ENCODE data around the gene MZF1.

The MZF1 gene

DNA sequence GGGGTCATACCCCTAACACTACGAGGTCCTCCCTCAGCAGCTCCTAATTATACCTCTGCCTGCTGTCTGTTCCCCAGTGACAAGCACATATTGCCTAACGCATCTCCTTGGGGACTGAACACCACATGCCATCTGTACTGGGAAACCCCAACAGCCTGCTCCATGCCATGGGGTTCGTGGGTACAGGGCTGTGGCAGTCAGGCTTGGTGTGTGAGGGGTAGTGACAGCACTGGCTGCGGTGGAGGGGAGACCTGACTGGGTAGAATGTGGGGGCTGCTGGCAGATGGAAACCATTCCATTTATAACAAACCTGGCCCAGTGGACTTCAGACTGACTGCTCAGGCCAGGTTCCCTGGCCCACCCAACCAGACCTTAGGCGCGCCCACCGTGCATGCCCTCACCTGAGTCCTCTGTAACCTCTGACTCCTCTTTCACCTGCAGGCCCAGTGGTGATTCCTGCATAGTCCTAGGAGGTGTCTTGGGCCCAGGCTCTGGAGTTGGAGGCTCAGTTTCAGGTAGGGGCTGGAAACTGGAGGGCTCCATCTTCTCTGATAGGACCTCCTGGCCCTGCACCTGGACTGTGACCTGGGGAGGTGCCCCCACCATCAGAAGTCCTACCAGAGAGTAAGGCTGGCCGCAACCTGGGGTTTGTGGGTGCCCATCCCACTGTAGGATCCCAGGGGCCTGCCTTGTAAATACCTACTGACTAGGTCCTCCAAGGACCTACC, 3.0 kb downstream of the MZF1 start:
- no peak for DNase-seq

DNA sequence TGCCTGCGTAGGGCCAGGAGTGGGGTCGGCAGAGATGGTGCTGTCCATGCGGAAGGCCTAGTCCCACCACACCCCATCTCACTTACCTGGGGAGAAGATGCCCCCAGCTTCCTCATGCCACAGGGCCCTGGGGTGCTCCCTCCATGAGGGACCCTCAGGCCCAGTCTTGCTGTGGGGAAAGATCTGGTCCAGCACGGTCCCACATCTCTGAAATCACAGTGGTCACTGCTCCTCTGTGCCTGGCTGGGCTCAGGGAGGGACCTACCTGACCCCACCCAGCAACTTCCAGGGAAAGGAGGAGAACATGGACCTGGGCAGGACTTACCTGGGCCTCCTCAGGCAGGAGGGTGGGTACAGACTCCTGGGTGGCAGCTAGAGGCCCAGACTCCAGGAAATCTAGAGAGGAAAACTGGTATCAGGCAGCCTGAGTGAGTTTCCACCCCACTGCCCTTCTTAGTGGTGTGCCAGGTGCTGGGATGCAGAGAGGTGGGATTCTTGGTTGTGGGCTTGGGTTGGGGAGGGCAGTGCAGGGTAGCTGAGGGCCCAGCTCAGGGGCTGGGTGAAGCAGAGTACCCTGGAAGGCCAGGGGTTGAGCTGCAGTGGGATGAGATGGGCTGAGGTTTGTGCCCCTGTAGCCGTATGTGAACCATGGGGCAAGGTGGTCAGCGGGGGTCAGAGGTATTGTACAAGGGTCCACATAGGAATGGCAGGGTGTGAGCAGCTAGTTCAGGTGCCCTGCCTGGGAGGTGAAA, 3.8 kb downstream of the MZF1 start:
- no peak for DNase-seq

DNA sequence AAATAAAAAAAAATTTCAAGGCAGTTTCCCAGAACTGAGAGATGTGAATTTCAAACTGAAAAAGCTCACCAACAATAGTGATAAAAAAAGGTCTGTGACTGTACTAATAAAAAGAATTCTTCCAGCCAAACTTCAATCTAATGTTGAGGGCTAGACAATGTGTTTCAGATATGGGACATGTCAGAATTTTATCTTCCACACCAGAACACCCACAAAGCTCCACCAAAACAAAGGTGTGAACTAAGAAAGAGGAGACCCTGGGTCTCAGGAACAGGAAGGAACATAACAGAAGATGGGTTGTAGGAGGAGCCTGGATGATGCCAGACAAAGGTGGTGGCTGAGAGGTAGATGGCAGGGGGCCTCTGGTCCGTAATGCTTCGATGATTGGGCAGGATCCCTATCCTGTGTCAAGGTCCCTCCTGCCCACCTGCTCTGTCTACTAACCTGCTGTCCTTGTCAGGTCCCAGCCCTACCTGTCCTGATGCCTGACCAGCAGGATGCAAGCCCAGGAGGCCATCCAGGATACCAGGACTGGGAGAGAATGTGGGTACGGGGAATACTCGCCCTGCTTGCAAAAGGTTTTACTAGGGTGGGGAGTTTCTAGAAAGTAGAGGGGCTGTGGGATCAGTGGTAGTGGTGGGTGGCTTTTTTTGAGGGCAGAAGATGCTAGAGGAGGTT, 4.5 kb downstream of the MZF1 start:
- no peak for DNase-seq

DNA sequence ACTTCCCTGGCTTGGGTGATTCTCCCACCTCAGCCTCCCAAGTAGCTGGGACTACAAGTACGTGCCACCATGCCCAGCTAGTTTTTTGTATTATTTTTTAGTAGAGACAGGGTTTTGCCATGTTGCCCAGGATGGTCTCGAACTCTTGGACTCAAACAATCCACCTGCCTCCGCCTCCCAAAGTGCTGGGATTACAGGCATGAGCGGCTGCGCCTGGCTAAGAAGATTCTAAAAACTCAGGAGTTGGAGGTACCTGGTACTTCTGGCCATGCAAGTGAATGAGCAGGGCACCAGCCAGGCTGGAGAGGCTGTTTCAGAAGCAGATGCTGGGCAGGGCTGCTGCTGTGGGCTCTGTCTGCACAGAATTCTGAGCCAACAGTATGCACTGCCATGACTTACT, 6.1 kb downstream of the MZF1 start:
- no peak for DNase-seq

DNA sequence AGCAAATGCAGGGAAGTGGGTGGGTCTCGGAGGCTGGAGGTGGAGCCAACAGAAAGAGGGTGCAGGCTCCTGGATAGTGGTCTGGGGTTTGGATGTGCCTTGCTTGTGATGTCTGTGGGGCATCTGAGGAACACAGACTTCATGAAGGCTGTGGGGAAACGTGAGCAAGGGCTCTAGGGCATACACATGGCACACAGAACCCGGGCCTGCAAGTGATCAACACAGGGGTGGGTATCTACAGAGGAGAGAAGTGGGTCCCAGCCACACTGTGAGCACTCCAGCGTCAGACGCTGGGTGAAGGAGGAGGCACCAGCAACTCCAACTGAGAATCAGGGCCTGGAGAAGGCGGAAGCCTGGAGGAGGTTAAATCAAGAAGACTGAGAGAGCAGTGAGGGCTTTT, 9.3 kb downstream of the MZF1 start:
- DNase-seq = no peak

DNA sequence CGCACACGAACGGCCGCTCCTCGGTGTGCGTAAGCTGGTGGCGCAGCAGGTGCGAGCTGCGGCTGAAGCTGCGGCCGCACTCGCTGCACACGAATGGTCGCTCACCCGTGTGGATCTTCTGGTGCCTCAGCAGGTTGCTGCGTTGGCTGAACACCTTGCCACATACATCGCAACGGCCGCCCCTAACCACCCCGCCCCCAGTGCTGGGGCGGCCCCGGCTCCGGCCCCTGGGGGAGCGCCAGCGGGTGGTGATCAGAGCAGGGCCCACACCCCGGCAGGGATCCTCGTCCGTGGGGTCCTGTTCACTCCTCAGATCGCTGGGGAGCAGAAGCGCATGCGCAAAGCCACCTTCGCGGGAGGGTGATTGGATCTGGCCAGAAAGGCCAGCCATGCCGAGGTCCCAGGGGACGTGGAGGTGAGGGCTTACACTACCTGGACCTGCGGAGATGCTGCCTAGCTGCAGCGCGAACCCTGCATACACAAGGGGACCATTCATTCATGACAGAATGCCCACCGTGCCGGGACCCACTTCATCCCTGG, 10.0 kb downstream of the MZF1 start:
- DNase-seq = peak in 1 of 4 experiments; percentile 36

DNA sequence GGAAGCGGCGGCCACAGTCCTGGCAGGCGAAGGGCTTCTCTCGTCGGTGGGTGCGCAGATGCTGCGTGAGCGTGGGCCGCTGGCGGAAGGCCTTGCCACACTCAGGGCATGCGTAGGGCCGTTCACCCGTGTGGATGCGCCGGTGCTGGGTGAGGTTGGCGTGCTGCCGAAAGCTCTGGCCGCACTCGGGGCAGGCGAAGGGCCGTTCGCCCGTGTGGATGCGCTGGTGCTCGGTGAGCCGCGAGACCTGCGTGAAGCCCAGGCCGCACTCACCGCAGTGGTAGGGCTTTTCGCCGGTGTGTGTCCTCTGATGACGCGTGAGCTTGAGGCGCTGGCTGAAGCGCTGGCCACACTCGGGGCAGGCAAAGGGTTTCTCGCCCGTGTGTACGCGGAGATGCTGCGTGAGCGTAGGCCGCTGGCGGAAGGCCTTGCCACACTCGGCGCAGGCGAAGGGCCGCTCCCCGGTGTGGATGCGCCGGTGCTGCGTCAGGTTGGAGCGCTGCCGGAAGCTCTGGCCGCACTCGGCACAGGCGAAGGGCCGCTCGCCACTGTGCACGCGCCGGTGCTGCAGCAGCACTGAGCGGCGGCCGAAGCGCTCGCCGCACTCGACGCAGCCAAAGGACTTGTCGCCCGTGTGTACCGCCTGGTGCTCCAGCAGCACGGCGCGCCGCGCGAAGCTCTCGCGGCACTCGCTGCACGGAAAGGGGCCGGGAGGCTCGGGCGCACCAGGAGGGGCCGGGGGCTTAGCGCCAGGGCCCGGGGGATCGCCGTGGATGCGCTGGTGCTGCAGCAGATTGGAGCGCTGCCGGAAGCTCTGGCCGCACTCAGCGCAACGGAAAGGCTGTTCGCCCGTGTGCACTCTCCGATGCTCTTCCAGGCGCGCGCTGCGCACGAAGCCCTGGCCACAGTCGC, 10.8 kb downstream of the MZF1 start:
- DNase-seq = peak in 3 of 4 experiments; percentile 18 to 57 (median 41)

DNA sequence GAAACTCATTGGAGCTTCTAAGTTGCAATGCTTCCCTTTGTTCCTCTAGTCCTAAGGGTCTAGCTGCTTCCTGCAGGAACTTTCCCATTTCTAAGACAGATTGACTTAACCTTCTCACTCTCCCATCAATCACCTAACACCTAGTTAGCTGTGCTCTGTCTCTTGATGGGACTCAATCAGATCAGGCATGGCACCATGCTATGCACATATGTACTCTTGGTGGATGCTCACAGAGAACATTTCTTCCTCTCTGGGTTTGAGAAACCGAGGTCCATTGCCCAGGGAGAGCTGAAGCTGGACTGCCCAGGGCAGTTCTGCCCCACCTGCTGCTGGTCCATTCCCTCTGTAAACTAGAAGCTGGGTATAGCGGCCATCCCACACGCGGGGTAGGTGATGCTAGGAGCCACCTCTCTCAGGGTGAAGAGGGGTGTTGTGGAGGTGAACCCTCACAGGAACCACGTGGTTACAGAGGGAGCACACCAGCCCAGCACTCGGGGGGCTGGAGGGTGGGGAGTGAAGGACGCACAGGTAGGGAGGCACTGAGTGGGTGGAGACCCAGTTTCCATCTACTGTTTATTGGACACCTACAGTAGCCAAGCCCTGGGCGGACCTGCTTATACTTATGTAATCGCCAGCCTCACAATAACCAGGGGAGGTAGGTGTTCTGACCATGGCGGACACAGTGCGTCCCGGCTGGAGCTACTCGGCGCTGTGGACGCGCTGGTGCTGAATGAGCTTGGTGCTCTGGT, 11.6 kb downstream of the MZF1 start:
- no peak for DNase-seq

DNA sequence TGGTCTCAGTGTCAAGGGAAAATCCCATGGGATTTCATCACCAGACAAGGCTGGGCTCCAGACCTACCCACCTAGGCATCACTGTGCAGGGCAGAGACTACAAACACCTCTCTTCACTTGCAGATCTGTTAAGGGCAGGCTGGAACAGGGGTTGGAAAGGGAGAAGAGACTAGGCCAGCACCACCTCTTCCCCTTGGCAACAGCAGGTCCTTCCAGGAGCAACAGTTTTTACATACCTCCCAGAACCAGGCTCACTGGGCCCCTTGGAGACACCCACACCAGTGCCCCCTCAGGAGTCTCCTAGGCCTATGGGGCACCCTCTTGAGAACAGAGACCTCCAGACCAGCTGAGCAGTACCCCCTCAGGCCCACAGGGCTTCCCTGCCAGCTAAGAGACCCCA, 12.2 kb downstream of the MZF1 start:
- DNase-seq = no peak

DNA sequence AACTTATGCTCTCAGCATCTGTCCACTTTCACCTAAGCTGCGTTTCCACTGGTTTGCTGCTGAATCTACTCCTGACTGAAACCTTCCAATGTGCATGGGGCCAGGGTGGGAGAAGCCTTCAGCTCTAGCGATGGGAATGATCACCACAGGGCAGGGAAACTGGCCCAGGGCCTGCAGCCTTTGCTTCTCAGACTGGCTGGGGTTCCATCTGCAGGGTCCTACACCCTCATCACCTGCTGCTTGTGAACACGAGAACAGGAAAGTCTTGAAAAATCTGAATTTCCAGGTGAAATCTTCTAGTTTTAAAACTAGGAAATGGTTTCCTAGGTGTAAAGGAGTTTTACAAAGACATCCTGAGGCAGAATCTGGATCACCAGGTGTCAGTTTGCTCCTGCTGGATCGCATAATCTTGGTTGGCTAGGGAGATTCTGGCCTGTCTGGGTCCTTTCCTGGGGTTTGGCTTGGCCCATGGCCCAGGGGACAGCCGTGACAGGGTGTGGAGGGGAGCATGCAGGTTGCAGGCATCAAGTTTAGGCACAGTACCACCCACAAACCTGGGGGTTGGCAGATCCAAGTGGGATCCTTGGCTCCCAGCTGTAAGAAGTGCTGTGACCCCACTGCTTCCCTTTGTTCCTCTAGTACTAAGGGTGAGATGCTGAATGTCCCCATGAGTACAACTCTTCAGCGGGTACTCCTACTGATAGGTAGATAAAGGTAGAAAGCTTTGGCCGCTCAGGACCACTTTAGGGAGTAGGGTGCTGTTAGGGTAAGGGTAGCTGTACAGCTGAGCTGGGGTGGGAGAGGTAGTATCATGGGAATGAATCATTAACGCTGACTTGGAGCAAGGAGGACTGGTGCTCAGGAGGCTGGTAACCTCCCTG, 12.9 kb downstream of the MZF1 start:
- no peak for DNase-seq

DNA sequence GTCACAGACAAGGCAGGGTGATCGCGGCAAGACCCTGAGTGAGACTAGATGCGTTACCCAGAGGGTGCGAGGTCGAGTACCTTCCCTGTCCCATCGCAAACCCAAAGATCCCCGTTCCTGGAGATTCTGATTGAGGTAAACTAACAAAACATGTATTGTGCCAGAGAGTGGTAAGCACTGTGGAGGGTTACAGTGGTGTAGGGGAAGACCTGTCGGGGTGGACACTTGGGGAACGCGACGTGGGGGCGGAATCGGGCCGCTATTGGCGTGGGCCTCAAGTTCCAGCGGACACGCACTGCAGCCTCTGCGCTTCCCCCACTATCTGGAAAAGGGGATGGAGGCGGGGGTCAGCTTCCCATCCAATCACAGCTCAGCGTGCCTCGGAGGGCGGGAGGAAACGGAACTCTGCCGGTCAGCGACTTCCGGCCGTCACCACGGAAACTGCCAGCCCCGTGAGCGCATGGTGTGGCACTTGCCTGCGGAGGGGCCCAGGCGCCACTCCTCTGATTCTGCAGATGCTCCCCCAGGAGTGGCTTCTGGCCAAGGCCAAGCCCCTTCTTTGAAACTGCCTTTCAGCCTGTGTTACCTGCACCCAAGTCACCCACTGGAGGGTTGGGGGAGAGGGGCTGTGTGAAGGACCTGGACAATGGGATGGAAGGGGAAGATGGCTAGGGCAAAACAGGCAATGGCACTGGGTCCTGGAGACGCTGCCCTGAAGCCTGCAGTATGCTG, 13.7 kb downstream of the MZF1 start:
- DNase-seq = peak; percentile 91 to 96 (median 96)

DNA sequence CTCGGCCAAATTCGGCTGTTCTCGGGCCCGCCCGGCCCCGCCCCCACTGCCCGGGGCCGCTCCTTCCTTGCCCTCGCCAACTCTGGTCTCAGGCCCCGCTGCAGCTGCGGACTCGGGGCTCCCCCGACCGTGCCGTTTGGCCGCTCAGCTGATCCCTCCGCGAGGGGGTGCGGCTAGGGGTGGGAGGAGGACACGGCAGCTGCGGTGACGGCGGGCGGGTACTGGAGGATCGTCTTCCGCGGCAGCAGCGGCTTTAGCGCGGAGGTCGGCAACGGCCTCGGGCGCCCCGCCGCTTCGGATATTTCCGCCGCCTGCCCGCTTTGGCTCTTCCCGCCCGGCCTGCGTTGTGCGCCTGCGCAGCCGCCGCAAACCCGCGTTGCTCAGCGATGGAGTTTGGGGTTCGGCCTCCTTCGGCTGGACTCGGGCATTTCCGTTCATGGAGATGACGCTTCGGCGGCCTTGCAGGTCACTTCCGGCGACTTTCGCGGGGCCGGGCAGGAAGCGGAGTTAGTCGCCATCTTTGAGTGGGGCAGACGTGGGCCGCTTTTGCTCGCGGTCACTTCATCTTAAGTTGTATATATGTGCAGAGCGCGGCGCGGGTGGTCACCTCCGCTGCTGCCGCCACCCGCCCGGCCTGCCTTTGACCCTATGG, 14.4 kb downstream of the MZF1 start:
- peak; percentile 99 to 100 (median 99) for DNase-seq

DNA sequence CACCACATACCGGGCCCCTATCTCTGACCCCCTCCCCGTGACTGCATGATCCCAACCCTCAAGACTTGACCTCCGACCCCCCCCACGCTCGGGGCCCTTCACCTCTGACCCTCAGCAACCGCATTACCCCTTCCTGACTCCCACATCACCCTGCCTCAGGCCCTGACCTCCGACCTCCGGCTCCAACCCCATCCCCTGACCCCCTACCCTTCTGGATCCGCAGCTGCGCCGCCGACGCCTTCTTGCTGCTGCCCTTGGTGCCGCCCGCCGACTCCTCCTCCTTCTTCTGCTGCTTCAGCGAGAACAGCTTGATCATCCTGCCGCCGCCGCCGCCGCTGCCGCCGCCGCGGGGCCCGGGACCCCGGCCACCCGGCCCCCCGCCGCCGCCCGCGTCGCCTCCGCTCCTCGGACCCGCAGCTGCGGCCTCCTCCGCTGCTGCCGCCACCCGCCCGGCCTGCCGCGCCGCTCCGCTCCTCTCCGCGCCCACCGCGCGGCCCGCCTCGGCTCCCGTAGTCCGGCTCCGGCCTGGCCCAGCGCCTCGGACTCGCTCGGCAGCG, 15.0 kb downstream of the MZF1 start, which contains the start of gene UBE2M:
TSS of gene UBE2M (minus strand) at position 546 of the 557 bp plus-strand sequence. CDS start at position 316, 230 bp downstream.
- DNase-seq = peak; percentile 25 to 73 (median 54)

DNA sequence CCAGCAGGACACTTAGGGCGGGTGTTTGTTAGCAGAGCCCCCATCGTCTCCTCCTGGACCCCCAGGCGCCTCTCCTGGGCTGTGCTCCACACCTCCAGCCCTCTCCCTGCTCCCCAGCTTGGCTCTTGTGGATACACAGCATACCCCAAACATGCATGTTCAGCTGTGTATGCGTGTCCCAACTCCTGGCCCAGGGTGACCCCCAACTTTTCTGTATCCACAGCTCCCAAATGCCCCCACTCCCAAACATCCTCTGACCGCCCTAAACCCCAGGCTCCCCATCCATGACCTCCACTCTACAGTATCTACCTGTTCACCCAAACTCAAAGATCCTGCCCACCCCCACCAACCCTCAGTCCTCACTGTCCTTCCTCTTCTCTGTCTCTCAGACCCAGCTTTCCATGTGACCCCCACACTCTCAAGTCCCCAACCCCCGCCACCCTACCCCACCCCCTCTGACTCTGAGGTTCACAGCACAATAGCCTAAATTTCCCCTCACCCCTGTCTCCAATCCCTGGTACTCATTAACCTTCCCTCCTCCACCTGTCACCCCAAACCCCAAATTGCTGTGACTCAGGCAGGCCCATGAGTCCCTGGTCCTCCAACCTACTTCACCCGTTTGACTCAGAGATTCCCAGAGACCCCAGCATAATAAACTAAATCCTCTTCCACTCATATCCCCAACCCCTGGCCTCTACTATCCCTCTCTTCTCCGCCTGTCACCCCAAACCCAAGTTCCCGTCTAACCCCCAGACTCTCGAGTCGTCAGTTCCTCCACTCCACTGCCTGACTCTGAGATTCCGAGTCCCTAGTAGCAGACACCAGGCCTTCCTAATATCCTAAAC, 15.7 kb downstream of the MZF1 start:
- DNase-seq = no peak

DNA sequence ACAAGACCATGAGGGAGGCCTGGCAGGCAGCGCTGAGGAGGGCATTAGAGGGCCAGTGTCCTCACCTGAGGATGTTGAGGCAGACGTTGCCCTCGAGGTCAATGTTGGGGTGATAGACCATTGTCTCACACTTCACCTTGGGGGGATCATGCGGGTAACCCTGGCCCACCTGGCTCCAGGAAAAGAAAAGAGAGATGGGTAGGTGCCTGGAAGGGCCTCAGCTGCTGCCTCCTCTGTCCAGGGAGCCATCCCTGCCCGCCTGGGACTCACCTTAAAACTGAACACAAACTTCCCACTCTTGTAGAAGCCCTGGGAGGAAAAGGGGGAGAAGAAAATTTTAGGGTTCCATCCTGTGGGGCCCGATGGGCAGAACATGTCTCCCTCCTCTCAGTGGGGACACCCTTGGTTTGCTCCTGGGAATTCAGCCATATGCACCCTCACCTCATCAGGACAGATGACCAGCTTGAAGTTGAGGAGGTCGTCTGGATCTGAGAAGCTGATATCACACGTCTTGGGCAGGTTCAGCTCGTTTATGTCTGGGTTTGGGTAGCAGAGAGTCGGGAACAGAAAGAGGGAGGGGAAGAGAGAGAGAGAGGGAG, 16.4 kb downstream of the MZF1 start:
- DNase-seq = no peak

DNA sequence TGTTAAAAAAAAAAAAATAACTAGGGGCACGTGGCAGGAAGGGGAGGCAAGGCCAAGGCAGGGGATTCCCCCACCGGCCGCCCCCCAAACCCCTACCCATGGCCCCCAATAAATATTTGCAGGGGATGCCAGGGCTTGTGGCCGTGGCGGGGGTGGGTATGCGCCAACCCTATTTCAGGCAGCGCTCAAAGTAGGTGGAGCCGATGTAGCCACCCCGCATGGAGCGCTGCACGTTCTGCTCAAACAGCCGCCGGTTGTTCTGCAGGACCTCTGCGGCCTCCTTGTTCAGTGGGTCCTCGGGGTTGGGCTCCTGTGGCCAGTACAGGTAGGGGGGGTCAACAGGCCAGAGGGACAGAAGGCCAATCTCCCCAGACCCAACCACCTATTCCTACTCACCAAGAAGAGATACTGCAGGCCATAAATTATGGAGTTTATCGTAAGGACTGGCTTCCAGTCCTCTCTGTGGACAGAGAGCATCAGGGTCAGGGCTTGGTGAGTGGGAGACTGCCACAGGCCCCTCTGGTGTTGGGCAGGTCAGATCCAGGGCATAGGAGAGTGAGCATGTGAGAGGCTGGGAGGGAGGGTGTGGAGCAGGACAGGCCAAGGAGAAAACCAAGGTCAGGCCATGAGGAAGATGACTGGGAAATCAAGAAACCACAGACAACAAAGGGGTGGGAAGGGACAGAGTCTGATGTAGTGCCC, 17.1 kb downstream of the MZF1 start:
- DNase-seq = no peak

Measured in suppressor macrophage (primary cell).